Neural cell (in vitro differentiated cells): ENCODE measurements around the gene CBX8. TPM values are rescaled to one million over a fixed set of nuclear protein-coding genes. Genes with fewer than 3 reads are reported as not detected.

Experiments
- H2AFZ ChIP-seq: fragments of 200-600, 300-800 bp; sonication (generic), shearing (Covaris generic); 2 replicates; pipeline ENCODE4 v1.6.0; 2014; ENCODE audit warnings: low read depth, mild to moderate bottlenecking, antibody characterized with exemption, low read length, moderate library complexity
- H3F3A ChIP-seq: fragments of 200-600 bp; shearing (Covaris generic); 2 replicates; pipeline ENCODE4 v1.6.1; 2016; ENCODE audit warnings: mild to moderate bottlenecking, moderate library complexity, mixed read lengths, antibody characterized with exemption, low read length; ENCODE audit not compliant: insufficient read depth, poor library complexity, severe bottlenecking
- H3K27ac ChIP-seq: fragments of 200-600, 300-800 bp; sonication (generic), shearing (Covaris generic); 2 replicates; pipeline ENCODE4 v1.5.1; 2014; ENCODE audit warnings: mild to moderate bottlenecking, low read length, moderate library complexity
- H3K27me3 ChIP-seq: fragments of 300-800, 200-600 bp; sonication (generic), shearing (Covaris generic); 2 replicates; pipeline ENCODE4 v1.6.0; 2014; ENCODE audit warnings: mild to moderate bottlenecking, low read depth, low read length, moderate library complexity; ENCODE audit not compliant: insufficient read depth
- H3K36me3 ChIP-seq: fragments of 300-800, 200-600 bp; sonication (generic), shearing (Covaris generic); 2 replicates; pipeline ENCODE4 v1.5.1; 2014; ENCODE audit warnings: mild to moderate bottlenecking, antibody characterized with exemption, low read length, moderate library complexity; ENCODE audit not compliant: insufficient read depth
- H3K4me2 ChIP-seq: fragments of 300-800, 200-600 bp; sonication (generic), shearing (Covaris generic); 2 replicates; pipeline ENCODE4 v1.6.0; 2014; ENCODE audit warnings: mild to moderate bottlenecking, low read length
- H3K4me3 ChIP-seq: fragments of 300-800, 200-600 bp; sonication (generic), shearing (Covaris generic); 2 replicates; pipeline ENCODE4 v1.5.1; 2014; ENCODE audit warnings: mild to moderate bottlenecking, low read length, moderate library complexity
- H3K79me2 ChIP-seq: fragments of 200-600 bp; shearing (Covaris generic); replicated peaks from 2 replicates; pipeline ENCODE4 v1.6.0; 2014; ENCODE audit warnings: mild to moderate bottlenecking, low read length, moderate library complexity; ENCODE audit not compliant: insufficient read depth
- H3K9ac ChIP-seq: fragments of 300-800, 200-600 bp; sonication (generic), shearing (Covaris generic); 2 replicates; pipeline ENCODE4 v1.6.1; 2016; ENCODE audit warnings: mild to moderate bottlenecking, low read length, mixed read lengths
- H3K9me2 ChIP-seq: fragments of 200-600 bp; shearing (Covaris generic); 2 replicates; pipeline ENCODE4 v1.6.1; 2016; ENCODE audit warnings: mild to moderate bottlenecking, low read length, mixed read lengths; ENCODE audit not compliant: insufficient read depth
- H3K9me3 ChIP-seq: fragments of 200-600, 300-800 bp; sonication (generic), shearing (Covaris generic); 2 replicates; pipeline ENCODE4 v1.6.1; 2016; ENCODE audit warnings: mild to moderate bottlenecking, mixed run types, low read length, moderate library complexity, mixed read lengths
- H4K20me1 ChIP-seq: fragments of 200-600 bp; shearing (Covaris generic); 2 replicates; pipeline ENCODE4 v1.6.1; 2016; ENCODE audit warnings: mild to moderate bottlenecking, mixed run types; ENCODE audit not compliant: insufficient read depth
- CTCF ChIP-seq: fragments of 450-650 bp; IDR thresholded peaks from 2 replicates; pipeline ENCODE4 v1.5.1; 2014; ENCODE audit warnings: antibody characterized with exemption, mild to moderate bottlenecking, moderate library complexity; ENCODE audit not compliant: poor library complexity, severe bottlenecking
- EP300 ChIP-seq: fragments of 450-650 bp; conservative IDR thresholded peaks from 2 replicates; pipeline ENCODE4 v1.6.1; 2014; ENCODE audit warnings: antibody characterized with exemption, mild to moderate bottlenecking, moderate library complexity; ENCODE audit not compliant: poor library complexity, severe bottlenecking
- EZH2 ChIP-seq: fragments of 200-600, 300-800 bp; shearing (Covaris generic), sonication (generic); IDR thresholded peaks from 2 replicates; pipeline ENCODE4 v1.6.1; 2014; ENCODE audit warnings: antibody characterized with exemption, low read length, borderline replicate concordance, mild to moderate bottlenecking; ENCODE audit not compliant: insufficient read depth, poor library complexity, severe bottlenecking
- MXI1 ChIP-seq: fragments of 450-650 bp; conservative IDR thresholded peaks from 2 replicates; pipeline ENCODE4 v1.6.1; 2014; ENCODE audit warnings: antibody characterized with exemption, mild to moderate bottlenecking; ENCODE audit not compliant: poor library complexity, severe bottlenecking
- POLR2AphosphoS5 ChIP-seq: IDR thresholded peaks from 2 replicates; pipeline ENCODE4 v1.6.1; 2012
- RAD21 ChIP-seq: fragments of 450-650 bp; conservative IDR thresholded peaks from 2 replicates; pipeline ENCODE4 v1.6.1; 2014; ENCODE audit warnings: antibody characterized with exemption, mild to moderate bottlenecking, moderate library complexity
- REST ChIP-seq: IDR thresholded peaks from 2 replicates; pipeline ENCODE4 v1.6.1; 2012; ENCODE audit warnings: borderline replicate concordance
- SMC3 ChIP-seq: fragments of 450-650 bp; conservative IDR thresholded peaks from 2 replicates; pipeline ENCODE4 v1.6.1; 2014; ENCODE audit warnings: antibody characterized with exemption, mild to moderate bottlenecking, moderate library complexity; ENCODE audit not compliant: poor library complexity
- TAF1 ChIP-seq: IDR thresholded peaks from 2 replicates; pipeline ENCODE4 v1.6.1; 2012; ENCODE audit warnings: low read depth
- polyA plus RNA-seq: library from polyadenylated mRNA; depleted of rRNA; stranded (reverse); fragments of >200 nt; gene quantifications from 2 replicates; pipeline ENCODE4 v1.2.3, GENCODE V29; 2014

Gene CBX8
- polyA plus RNA-seq, 1 donor from 2014 or later: 15.4 TPM

GRCh38 chr17:79784353-79785016, 12.4 kb downstream of the CBX8 start:
- Histone ChIP-seq H4K20me1 (no peaks in the 10 kb centered on the region), H3K9me2 (no peaks in the 10 kb centered on the region)
- TF ChIP-seq REST (no peak), EZH2 (no peak), SMC3 (no peak), EP300 (no peak), POLR2AphosphoS5 (no peak), CTCF (no peak), RAD21 (no peak), TAF1 (no peak), MXI1 (no peak)

GRCh38 chr17:79783891-79784290, 13.0 kb downstream of the CBX8 start:
- H3K4me3 ChIP-seq: no peak overlapping the region
- H3K36me3 ChIP-seq: no peaks in the 10 kb centered on the region
- H3K9me2 ChIP-seq: no peaks in the 10 kb centered on the region
- H4K20me1 ChIP-seq: no peaks in the 10 kb centered on the region
- H3F3A ChIP-seq: peaks cover 2% of the 10 kb centered on the region
- peaks cover 21% of the 10 kb centered on the region for H3K79me2 ChIP-seq
- H2AFZ ChIP-seq: no peak overlapping the region
- H3K27me3 ChIP-seq: peaks cover 2% of the 10 kb centered on the region
- no peaks in the 10 kb centered on the region for H3K9me3 ChIP-seq
- TF ChIP-seq SMC3: no peak
- no peak for TF ChIP-seq MXI1
- TF ChIP-seq RAD21: no peak
- TF ChIP-seq EP300: no peak
- TF ChIP-seq CTCF: no peak
- no peak for TF ChIP-seq EZH2
- no peak for TF ChIP-seq POLR2AphosphoS5
- no peak for TF ChIP-seq TAF1
- TF ChIP-seq REST: no peak
- H3K27ac ChIP-seq: no peak overlapping the region
- H3K9ac ChIP-seq: no peak overlapping the region
- H3K4me2 ChIP-seq: no peak overlapping the region

More at GRCh38 chr17:79784353-79785016, 12.4 kb downstream of the CBX8 start:
- peaks cover 8% of the 10 kb centered on the region for H3F3A ChIP-seq
- H3K9ac ChIP-seq: no peak overlapping the region
- no peak overlapping the region for H3K4me3 ChIP-seq
- H3K27ac ChIP-seq: no peak overlapping the region
- H3K27me3 ChIP-seq: peaks cover 8% of the 10 kb centered on the region
- no peak overlapping the region for H2AFZ ChIP-seq
- no peaks in the 10 kb centered on the region for H3K9me3 ChIP-seq
- H3K79me2 ChIP-seq: peaks cover 15% of the 10 kb centered on the region
- H3K36me3 ChIP-seq: no peaks in the 10 kb centered on the region
- H3K4me2 ChIP-seq: no peak overlapping the region
